HTERT RPE-1 (cell line): ENCODE data around the gene TMEM45B.
"Not testable (repeated sequence)": the region's sequence is repeated elsewhere in the genome, so short reads cannot be mapped to it uniquely, and the experiment has no call there.

Experiments used
- in situ Hi-C: fragments of 300-500 bp; cut with MboI; formaldehyde crosslinking; loops from 4 replicates; pipeline ENCODE4 v1.14.3; 2020; ENCODE audit warnings: low sequenced_read_pairs

Gene TMEM45B

DNA sequence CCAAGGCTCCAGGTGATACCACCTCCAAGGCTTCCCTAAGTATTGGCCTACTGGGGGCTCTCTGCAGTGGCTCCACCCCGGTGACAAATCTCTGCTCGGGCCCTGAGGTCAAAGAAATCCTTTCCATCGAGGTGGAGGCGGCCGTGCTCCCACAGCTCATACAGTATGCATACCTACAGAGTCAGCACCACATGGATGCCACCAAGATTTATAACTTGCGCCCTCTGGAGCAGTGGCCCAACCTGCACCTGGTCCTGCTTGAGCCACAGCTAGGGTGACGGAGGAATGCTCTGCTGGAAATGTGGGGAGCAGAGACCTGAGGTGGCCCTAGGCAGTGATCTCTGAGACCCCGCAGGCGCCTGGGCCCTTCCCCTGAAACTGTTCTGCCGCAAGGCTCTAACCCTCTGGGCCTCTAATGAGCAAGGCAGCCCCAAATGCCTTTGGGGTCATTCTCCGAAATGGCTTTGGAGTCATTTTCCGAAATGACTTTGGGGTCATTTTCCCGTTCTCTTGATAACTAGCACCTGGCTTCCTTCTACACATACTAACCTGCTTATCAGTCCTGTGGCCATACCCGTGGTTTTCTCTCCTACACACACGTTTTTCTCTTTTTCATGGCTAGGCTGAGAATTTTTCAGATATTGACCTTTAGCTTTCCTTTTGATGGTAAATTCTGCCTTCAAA lies 33.9 kb downstream of the TMEM45B start:
- in situ Hi-C loops: no loop called here

DNA sequence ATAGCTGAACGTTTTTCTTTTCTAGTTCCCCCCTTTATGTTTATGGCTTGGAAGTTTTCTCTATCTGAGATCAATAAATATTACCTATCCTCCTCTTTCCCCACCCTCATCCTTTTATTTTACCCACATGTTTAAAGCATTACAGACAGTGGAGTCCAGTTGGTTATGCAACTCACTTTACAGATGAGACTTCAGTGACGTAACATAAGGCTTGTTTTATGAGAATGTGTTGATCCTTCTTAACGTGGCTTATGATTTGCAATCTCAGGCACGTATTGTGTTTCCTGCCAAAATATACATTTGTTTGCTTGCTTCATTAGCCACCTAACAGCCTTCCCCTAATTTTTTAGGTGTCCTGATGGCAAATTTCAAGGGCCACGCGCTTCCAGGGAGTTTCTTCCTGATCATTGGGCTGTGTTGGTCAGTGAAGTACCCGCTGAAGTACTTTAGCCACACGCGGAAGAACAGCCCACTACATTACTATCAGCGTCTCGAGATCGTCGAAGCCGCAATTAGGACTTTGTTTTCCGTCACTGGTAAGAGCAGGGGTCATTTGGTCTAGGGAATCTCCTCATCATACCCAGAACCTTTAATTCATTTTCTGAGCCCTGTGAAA lies 36.6 kb downstream of the TMEM45B start:
- in situ Hi-C loops: no loop called here

DNA sequence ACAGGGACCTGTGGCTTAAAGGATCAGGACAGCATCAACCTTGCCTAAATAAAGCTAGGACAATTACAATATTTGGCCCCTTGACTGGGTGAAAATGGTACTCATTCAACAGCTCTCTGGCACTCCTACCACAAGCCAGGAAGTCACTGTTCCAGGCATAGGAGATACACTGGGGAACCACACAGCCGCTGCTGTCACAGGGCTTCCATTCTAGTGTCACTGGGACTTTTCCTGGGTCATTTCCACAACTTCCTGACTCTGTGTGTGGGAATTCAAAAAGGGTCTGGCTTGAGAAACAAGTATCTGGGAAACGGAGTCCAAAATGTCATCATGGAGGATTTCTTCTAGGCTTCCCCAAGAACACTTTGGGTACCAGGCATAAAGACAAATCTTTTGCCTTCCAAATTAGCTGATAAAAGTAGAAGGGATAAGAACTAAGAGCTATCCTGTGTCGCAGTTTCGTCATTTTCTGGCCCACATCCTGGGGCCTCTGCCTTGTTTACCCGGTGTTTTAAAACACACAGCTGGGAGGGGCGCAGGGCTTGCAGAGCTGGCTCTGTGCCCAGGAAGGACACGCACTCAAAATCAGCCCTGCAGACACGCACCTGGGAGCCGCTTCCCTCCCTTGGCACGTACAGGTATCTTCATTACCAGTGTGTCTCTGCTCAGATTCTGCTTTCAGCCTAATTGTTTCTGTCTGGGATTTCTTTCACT lies 38.0 kb downstream of the TMEM45B start:
- in situ Hi-C loops: no loop called here

DNA sequence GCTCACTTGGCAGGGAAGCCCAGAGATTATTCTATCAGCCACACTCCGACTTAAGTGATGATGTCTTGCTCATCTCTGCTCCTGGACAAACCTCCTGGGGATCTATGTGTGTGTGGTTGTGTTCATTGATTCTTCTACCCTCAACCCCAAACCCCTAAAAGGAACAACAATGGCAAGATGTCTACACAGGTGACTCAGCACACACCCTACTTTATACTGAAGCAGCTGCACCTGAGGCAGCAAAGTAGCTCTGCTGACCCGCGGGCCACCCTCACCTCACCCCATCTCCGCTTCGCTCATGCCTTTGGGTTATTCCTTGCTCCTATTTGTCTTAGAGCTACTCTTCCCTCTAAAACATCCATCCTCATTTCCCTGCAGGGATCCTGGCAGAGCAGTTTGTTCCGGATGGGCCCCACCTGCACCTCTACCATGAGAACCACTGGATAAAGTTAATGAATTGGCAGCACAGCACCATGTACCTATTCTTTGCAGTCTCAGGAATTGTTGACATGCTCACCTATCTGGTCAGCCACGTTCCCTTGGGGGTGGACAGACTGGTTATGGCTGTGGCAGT lies 38.7 kb downstream of the TMEM45B start:
- in situ Hi-C loops: no loop called here

DNA sequence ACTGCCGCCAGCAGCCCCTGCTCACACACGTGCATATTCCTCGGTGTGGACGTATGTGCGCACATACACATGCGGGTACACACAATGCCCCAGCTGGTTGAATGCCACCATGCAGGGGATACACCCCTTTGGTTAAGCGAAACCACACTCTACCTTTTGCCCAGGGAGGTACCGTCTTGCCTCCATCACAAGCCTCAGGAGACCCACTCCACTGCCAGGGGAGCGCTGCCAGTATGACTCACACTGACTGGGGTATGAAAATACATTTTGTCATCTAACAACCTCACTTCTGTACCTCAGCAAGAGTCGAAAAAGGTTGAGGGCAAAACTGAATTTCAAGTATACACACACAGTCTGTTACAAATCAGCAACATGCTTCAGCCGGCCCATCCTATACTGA lies 39.4 kb downstream of the TMEM45B start:
- in situ Hi-C loops: no loop called here

DNA sequence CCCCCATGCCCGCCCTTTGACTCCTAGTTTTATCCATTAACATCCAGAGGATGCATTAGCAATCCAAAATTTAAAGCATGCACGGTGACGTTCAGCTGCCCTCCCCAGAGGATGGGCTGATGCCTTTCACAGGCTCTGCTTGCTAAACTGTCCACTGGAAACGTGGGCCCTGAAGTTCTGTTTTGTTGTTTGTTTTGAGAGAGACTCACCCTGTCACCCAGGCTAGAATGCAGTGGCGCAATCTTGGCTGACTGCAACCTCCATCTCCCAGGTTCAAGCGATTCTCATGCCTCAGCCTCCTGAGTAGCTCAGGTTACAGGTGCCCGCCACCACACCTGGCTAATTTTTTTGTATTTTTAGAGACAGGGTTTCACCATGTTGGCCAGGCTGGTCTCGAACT lies 40.4 kb downstream of the TMEM45B start:
- in situ Hi-C loops: no loop called here

DNA sequence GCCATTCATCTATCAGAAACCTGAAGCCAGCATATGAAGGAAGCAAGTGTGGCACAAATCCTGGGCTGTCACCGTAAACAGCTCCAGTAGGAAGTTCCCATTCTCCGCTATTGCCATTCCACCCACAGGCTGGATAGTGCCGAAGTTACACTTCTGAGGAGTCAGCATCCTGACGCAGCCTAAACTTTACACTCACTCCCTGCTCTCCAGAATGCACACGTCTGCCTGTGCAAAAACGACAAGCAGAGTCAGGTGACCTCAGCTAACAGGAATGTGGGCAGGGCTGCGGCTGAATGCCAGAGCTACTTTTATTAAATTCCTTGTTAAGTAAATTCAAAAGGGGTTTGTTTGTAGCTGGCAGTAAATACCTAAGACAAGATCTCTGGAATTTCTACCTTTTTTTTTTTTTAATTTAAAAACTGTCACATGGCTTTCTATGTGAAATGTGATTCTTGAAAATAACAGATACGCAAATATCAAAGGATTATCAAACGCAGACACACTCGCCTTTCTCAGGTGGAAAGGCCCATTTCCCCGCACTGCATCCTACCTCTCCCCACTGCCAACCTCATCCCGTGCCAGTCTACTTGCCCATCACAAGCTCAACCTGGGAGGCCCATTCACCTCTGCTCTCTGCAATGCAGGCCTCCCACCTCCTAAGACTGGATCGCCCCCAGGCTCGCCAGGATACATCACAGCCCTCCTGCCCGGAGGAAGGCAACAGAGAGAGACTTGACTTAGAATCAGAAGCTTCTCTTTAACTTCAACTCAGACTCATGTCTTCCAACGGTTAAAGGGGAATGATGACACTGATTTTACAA lies 46.3 kb downstream of the TMEM45B start:
- in situ Hi-C loops: no loop called here

DNA sequence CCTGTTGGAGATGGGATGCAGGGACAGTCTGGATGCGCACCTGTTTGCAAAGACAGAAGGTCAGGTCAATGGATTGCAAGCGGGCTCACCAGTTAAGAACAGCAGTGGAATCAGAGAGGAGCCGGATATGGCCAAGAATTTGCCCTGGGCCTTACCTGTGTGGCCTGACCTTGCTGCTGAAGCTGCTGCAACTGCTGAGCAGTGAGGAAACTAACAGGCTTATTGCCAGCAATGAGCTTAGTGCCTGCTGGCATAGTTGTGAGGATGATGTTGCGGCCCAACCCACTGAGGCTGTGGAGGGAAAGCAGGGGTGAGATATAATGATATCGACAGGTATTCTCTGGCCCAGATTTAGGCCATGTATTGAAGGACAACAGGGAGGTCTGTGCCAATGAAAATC lies 49.2 kb downstream of the TMEM45B start:
- in situ Hi-C loops: no loop called here

DNA sequence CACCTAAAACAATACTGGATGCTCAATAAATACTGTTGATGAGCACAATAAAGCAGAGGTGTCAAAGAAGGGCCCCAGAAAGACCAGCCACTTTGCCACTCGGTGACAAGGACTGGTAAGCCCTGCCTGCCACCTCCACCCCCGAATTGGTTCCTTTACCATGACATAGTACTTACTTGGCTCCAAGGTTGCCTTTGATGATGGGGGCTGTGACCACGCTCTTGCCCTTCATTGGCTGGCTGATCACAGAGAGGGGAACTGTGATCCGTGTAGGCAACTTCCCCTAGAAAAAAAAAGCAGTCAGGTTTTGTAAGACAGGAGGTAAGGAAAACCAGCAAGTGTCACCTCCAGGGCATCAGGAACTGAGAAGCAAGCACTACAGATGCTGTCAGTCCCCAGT lies 50.1 kb downstream of the TMEM45B start:
- in situ Hi-C loops: no loop called here

DNA sequence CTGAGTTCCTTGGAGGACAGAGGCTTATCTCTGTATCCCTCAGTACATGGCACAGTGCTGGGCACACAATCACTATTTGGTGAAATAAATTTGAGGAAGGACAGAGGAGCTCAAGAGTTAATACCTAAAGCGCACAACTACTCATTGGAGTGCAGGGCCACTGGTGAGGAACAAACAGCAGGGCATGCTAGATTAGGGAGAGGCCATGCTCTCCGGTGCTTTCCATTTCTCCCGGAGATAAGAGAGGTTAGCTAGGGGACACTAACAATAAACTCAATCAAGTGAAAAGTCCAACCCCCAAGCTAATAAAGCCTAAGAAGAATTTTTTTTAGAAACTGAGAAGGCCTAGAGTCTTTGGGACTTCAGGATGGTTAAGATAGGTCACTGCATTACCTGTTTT lies 50.7 kb downstream of the TMEM45B start:
- in situ Hi-C loops: no loop called here

DNA sequence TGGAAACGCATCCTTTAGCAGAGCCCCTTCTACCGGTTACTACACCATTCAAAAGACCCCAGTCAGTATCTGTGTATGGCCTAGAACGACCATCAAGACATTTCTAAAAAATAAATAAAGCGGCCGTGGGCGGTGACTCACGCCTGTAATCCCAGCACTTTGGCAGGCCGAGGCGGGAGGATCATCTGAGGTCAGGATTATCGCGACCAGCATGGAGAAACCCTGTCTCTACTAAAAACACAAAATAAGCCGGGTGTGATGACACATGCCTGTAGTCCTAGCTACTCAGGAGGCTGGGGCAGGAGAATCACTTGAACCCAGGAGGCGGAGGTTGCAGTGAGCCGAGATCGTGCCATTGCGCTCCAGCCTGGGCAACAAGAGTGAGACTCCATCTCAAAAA lies 53.0 kb downstream of the TMEM45B start:
- in situ Hi-C loops: not testable (repeated sequence)

DNA sequence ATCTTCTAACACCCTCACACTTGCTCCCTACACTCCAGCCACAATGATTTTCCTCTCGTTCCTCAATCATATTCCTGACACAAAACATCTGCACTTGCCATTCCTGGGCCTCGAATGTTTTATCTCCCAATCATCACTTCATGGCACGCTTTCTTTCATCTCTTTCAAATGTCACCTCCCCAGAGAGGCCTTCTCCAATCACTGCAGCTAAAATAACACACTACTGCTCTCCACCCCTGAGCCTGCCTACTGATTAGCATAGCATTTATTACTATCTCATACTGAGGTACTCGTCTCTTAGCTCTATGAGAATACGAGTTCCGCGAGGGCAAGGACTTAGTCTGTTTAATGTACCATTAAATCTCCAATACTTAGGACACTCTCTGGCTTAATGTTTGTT lies 56.3 kb downstream of the TMEM45B start:
- in situ Hi-C loops: no loop called here

DNA sequence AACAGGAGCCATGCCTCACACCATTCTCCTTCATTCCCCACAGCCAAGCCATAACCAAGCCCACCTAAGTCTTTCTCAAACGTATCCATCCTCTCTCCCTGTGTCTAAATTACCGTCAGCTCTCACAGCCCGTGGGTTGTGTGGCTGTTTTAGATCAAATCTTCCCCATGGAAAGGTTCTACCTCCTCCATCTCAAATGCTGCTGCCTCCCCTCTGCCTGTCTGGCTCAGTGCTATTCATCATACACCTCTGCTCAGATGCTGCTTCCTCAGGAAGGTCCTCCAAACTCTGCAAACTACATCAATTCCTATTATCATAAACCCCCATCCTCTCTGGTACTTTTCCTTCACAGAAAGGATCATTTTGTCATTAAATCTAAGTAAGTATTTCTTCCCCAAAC lies 64.7 kb downstream of the TMEM45B start:
- in situ Hi-C loops: no loop called here

DNA sequence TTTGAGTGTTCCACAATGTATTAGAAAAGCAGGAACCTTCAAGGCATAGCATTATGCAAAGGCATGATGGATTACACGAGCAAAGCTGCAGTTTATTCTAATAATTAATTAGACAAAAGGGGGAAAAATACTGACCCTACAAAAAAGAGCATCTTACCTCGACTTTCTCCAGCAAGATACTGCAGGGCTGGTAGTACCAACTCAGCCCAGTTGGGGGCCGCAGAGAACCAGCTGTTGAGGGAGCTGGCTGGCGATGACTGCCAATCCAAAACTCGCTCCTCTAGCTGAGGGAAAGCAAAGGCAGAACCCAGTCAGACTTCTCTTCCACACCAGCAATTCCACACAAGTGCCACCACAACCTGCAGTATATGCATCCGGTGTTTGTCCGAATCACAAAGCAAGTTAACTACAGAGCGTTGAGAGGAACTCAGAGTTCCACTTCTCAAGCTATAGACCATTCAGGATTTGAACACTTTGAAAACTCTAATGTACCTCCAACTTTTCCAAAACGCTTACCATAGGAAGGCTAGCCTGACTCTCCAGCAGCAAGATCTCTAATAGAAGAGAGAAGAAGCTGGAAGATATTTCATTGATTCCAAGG lies 66.0 kb downstream of the TMEM45B start:
- in situ Hi-C loops: no loop called here

DNA sequence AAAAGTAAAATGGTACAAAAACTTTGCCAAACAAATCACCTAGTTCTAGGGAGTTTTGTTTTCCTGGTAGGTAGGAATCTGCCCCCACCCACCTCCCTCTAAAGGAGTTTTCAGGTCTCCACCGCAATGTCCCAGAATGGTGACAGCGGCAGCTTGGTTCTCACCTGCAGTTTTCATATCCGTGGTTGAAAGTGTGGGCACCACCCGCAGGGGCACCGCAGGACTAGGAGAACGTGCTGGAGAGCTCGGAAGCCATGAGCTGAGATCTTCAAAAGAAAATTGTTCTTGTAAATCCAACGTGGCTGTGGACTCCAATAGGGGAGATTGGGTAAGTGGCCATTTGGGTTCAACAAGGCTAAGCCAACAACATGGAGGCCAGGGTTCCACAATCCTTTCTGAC lies 68.9 kb downstream of the TMEM45B start:
- in situ Hi-C loops: no loop called here

DNA sequence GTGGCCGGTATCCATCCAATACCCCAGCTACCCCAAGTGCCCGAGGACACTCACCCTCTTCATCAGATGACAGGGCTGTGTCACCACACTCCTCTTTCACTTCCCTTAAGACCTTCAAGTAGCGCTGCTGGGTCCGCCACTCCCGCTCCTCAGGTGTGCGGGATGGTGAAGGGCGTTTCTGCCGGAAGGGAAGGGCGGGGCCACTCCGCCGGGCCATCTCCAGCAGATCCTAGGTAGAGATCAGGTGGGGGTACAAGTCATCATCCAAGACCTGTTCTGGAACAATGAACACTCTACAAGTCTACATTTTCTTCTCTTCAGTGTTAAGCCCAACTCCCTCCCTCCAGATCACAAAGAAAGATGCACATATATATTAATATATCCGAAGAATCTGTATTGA lies 69.7 kb downstream of the TMEM45B start:
- in situ Hi-C loops: no loop called here

DNA sequence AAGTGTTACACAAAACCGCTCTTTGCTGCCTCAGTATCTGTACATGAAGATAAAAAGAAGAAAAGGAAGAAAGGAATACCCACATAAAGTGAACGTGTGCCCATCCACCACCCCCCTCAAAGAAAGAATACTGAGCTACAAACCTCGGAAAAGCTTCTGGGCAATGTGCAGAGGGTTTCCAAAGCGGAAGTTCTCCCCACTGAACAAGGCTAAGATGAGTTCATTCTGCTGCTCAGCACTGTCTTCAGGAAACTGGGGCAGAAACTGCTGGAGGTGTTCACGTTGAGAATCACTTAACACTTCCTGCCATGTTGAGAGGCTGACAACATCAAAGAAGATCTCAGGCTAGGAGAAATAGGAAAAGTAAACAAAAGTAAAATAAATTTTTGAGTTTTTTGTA lies 72.8 kb downstream of the TMEM45B start:
- in situ Hi-C loops: no loop called here

DNA sequence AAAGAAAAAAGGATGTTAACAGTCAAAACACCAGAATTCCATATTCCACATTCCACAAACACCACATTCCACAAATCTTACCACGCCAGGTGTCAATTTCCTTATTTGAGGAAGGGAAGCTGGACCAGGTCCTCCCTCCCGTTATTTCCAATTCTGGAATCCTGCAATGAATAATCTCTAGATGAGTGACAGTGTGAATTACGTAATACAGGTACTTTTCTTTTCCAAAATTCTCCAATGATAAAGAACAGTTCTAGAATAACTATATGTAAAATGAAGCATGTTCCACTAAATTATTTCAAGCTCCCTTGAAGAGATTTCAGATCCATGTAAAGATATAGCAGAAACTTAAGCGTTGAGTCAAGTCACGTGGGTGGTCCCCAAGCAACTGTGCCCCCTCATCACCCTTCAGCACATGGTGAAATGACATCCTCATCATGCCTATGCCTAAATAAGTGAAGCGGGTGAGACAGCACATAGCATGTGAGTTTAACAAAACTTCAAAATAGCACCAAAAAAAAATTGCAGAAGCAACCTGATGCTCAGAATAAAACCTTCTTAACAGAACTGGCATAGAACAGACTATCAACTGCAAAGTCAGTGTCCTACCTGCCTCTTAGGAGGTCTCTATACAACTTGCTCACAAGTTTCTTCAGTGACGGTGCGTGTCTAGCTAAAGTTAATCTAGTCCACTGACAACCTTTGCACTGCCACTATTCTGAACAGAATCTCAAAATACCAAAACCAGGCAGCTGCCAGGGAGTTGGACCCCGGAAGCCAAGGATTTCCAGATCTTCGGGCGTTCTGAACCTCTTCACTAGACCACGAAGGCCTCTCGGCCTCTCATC lies 78.9 kb downstream of the TMEM45B start:
- in situ Hi-C loops: no loop called here

DNA sequence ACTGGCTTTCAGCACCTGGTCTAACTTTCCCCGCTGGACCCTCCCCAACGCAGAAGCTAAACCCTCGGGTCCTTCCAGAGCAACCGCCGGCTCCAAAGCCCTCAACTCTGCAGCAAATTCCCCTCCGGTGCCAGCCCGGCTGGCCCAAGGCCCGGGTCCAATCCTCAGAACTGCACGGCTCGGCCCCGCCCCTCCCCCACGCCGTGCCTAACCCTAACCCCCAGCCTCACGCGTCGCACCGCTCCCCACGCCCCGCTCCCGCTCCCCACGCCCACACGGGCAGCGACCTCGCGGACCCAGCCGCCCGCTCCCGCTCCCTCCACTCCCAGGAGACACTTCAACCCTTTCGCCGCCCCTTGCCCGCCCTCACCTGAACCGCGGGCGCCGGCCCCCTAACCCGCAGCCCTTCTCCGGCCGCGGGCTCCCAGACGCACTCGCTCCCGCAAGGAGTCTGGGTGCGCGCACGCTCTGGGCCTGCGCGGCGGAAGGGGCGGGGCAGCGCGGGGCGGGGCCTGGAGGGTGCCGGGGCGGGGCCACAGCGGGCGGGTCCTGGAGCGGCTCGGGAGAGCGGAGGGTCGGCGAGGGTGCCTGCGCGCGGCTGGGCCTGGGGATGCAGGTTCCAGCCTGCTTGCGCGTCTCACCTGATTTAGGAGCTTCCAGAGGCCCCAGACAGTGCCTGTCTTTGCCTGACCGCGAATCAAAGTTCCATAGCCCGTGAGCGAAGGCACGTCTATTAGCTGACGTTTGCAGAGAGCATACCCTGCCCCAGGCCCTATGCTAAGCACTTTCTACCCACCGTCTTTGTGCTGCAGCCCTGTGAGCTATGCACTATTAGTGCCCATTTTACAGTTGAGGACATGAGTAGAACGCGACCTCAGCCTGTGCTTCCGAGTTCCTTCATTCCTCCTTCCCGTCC lies 79.7 kb downstream of the TMEM45B start, which contains the start of gene NFRKB:
Gene NFRKB, minus strand, starts transcription at position 453 of the 916 bp plus-strand sequence. CDS start 2,729 bp downstream, outside the sequence.
- in situ Hi-C loops: no loop called here
